Stimulated activated CD8-positive, alpha-beta memory T cell treated with anti-CD3 and anti-CD28 coated beads, Interleukin-7, amount 100 ng/mL, for 48 hours (primary cell): Measurements from ENCODE around the gene DPYD.
"Not testable (repeated sequence)": the region's sequence is repeated elsewhere in the genome, so short reads cannot be mapped to it uniquely, and the experiment has no call there.

Source experiments
- DNase-seq, 2 donors: peaks; one replicate each; pipeline ENCODE4 v3.0.0-alpha.2; 2020; ENCODE audit warnings: low read depth in 1 of 2; ENCODE audit errors: extremely low read depth in 1 of 2

DPYD gene

GRCh38 chr1:97245682-97246081, 675.2 kb downstream of the DPYD start:
- DNase-seq = no peak

- no peak for DNase-seq
These were observed 675.8 kb downstream of the DPYD start for GRCh38 chr1:97245026-97245425.

GRCh38 chr1:97243973-97244560, 676.8 kb downstream of the DPYD start:
- DNase-seq = no peak

- DNase-seq = no peak
These were observed 682.0 kb downstream of the DPYD start for GRCh38 chr1:97238816-97239215.

- not testable (repeated sequence) for DNase-seq
These were observed 689.5 kb downstream of the DPYD start for GRCh38 chr1:97231354-97231753.

- DNase-seq = no peak
These were observed 708.2 kb downstream of the DPYD start for GRCh38 chr1:97212671-97213070.

GRCh38 chr1:97210307-97210706, 710.5 kb downstream of the DPYD start:
- no peak for DNase-seq

GRCh38 chr1:97209381-97209957, 711.4 kb downstream of the DPYD start:
- no peak for DNase-seq

- DNase-seq = no peak
These were observed 713.0 kb downstream of the DPYD start for GRCh38 chr1:97207868-97208267.

- DNase-seq = no peak
These were observed 716.4 kb downstream of the DPYD start for GRCh38 chr1:97204468-97204867.

GRCh38 chr1:97202481-97203380, 718.1 kb downstream of the DPYD start:
- DNase-seq = no peak

- DNase-seq = no peak
These were observed 719.2 kb downstream of the DPYD start for GRCh38 chr1:97201641-97202040.

- no peak for DNase-seq
These were observed 720.2 kb downstream of the DPYD start for GRCh38 chr1:97200595-97200994.

- DNase-seq = no peak
These were observed 723.9 kb downstream of the DPYD start for GRCh38 chr1:97196825-97197516.

GRCh38 chr1:97192872-97193572, 727.8 kb downstream of the DPYD start:
- DNase-seq = no peak

GRCh38 chr1:97190326-97190725, 730.5 kb downstream of the DPYD start:
- no peak for DNase-seq

GRCh38 chr1:97186381-97186780, 734.5 kb downstream of the DPYD start:
- DNase-seq = no peak

- DNase-seq = no peak
These were observed 746.7 kb downstream of the DPYD start for GRCh38 chr1:97174039-97174704.

- no peak for DNase-seq
These were observed 750.5 kb downstream of the DPYD start for GRCh38 chr1:97170300-97170699.

- no peak for DNase-seq
These were observed 752.8 kb downstream of the DPYD start for GRCh38 chr1:97168056-97168455.
